ENCODE results near the gene CHMP4B. TPM values are rescaled to one million over a fixed set of nuclear protein-coding genes. Genes with fewer than 3 reads are reported as not detected.

The CHMP4B gene
- total RNA-seq, 6 donors from 2014 or later: 71.2 to 139 (median 104) TPM

DNA sequence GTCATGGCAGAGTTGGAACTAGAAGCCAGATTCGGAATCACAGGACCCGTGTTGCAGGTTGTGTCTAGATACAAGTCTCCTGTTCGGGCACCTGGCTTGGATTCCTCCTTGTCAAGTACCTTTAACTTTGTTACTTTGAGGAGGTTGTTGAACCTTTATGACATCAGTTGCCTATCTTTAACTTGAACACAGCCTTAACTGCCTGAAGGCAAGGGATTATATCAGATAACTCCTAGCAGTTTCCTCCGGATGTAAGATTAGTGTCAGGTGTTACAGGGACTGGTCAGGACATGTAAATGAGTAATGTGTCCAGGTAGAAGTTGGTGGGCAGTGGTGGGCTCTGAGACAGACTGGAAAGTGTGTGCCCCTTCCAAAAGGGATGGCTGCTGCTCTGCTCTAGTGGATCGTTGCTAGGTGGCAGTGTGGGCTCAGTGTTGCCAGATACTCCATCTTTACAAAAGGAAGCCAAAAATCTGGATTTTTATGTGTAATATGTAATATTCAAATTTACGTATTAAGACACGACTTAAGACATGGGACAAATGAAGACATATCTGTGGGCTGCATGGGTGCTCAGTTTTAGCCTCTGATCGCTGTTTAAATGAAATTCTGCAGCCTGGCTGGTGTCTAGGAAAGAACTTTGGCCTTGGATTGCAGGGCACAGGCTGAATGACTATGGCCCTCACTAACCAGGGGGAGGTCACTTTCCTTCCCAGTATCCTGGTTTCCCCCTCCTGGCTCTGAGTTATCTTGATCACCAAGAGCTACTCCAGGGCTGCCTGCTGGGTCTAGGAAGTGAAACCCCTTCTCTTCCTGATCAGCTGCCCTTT is 27.1 kb downstream of the CHMP4B start:
- Histone ChIP-seq H3K4me1 (peaks cover 67 to 88% (median 74%) of the 10 kb centered on the region in 4 donors), H3K27me3 (no peaks in the 10 kb centered on the region), H3K36me3 (no peaks in the 10 kb centered on the region), H3K9me3 (no peaks in the 10 kb centered on the region), H3K27ac (peak overlapping the region in 1 of 4 donors; percentile 17), H3K4me3 (no peak overlapping the region)
- TF ChIP-seq POLR2A (IDR thresholded peaks at IDR 0.05) (no peak), EP300 (IDR thresholded peaks at IDR 0.05) (no peak)
- TF ChIP-seq, protein P1, sequence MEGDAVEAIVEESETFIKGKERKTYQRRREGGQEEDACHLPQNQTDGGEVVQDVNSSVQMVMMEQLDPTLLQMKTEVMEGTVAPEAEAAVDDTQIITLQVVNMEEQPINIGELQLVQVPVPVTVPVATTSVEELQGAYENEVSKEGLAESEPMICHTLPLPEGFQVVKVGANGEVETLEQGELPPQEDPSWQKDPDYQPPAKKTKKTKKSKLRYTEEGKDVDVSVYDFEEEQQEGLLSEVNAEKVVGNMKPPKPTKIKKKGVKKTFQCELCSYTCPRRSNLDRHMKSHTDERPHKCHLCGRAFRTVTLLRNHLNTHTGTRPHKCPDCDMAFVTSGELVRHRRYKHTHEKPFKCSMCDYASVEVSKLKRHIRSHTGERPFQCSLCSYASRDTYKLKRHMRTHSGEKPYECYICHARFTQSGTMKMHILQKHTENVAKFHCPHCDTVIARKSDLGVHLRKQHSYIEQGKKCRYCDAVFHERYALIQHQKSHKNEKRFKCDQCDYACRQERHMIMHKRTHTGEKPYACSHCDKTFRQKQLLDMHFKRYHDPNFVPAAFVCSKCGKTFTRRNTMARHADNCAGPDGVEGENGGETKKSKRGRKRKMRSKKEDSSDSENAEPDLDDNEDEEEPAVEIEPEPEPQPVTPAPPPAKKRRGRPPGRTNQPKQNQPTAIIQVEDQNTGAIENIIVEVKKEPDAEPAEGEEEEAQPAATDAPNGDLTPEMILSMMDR (IDR thresholded peaks at IDR 0.05): no peak
- no peak for DNase-seq
- WGBS, 2 donors: 72 to 73% methylated on average over 8 of the region's 8 CpGs
- ATAC-seq (ENCODE audit: low FRiP score in 2 of 2): peak in 1 of 2 donors; percentile 14

DNA sequence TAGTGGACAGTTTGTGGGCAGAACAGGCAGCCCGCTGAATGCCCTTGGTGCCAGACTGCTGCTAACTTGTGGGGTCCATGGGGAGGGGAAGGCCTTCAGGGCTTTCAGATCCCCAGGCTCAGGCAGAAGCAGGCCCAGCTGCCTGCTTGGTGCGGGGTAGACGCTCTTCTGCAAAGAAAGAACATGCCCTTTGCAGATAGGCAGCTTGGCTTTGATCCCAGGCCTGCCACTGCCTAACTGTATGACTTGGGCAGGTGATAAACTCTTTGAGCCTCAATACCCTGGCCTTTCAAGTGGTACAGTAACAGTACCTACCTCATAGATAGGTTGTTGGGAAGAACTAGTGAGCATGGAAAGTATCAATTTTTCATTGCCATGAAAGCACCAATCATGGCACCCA is 28.4 kb downstream of the CHMP4B start:
- DNase-seq (peak in 1 of 2 donors; percentile 40), ATAC-seq (ENCODE audit: low FRiP score in 2 of 2) (no peak)
- 80 to 91% methylated on average over 3 of the region's 3 CpGs for WGBS, 2 donors
- Histone ChIP-seq H3K4me1 (peaks cover 72 to 92% (median 78%) of the 10 kb centered on the region in 4 donors), H3K9me3 (no peaks in the 10 kb centered on the region), H3K27me3 (no peaks in the 10 kb centered on the region), H3K27ac (no peak overlapping the region), H3K36me3 (no peaks in the 10 kb centered on the region), H3K4me3 (no peak overlapping the region)
- no peak for TF ChIP-seq POLR2A (IDR thresholded peaks at IDR 0.05)
- TF ChIP-seq EP300 (IDR thresholded peaks at IDR 0.05): no peak
- TF ChIP-seq, protein P1 (IDR thresholded peaks at IDR 0.05): no peak
- TF ChIP-seq POLR2AphosphoS5 (IDR thresholded peaks at IDR 0.05): no peak

DNA sequence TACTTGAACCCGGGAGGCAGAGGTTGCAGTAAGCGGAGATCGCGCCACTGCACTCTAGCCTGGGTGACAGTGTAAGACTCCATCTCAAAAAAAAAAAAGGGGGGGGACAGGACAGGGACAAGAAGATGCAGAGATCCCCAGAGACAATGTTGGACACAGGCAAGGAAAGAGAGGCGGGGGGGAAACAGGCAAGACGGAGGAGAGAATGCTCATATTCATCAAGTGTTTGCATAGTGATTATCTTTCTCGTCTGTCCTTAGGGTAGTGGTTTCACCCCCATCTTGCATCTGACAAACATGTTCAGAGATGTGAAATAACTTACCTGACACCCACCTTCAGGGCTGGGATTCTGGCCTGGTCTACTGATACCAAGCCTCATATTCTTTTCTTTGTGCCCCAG is 29.0 kb downstream of the CHMP4B start:
- no peaks in the 10 kb centered on the region for H3K27me3 ChIP-seq
- TF ChIP-seq POLR2A (IDR thresholded peaks at IDR 0.05): no peak
- TF ChIP-seq, protein P1 (IDR thresholded peaks at IDR 0.05): no peak
- no peak for TF ChIP-seq EP300 (IDR thresholded peaks at IDR 0.05)
- TF ChIP-seq POLR2AphosphoS5 (IDR thresholded peaks at IDR 0.05): no peak
- H3K27ac ChIP-seq: no peak overlapping the region
- H3K9me3 ChIP-seq: no peaks in the 10 kb centered on the region
- no peak overlapping the region for H3K4me3 ChIP-seq
- ATAC-seq (ENCODE audit: low FRiP score in 2 of 2) (no peak), DNase-seq (no peak)
- H3K4me1 ChIP-seq: peaks cover 73 to 97% (median 78%) of the 10 kb centered on the region in 4 donors
- WGBS, 2 donors: 87 to 89% methylated on average over 6 to 7 of the region's 7 CpGs
- H3K36me3 ChIP-seq: no peaks in the 10 kb centered on the region

DNA sequence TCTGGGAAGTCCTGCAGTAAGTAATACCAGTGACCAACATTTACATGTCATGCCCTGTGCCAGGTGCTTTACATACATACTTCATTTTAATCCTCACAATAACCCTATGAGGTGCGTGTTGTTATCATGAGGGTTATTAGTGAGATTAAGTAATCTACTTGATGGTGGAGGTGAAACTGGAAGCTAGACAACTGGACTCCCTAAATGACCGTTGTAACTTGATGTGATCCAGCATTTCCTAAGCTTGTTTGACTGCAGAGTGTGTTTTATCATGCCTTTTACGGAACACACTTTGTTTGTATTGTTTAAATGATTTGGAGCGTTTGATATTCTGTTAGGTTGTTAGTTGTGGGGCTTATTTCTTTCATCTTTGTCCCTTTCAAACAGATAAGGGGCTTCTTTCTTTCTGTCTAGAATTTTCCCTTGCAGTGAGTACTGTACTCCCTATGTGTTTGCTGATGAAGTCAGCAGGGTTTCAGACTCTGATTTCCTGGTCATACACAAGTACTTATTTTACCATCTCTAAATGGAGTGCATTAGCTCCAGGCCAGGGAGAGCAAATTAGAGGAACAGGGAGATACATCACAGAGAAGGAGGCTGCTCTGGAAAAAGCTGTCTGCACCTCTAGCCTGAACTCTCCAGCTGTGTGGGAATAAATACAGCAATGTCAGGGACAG is 29.7 kb downstream of the CHMP4B start:
- no peaks in the 10 kb centered on the region for H3K27me3 ChIP-seq
- TF ChIP-seq, protein P1 (IDR thresholded peaks at IDR 0.05): no peak
- TF ChIP-seq POLR2A (IDR thresholded peaks at IDR 0.05) (no peak), POLR2AphosphoS5 (IDR thresholded peaks at IDR 0.05) (no peak), EP300 (IDR thresholded peaks at IDR 0.05) (no peak)
- no peak for ATAC-seq (ENCODE audit: low FRiP score in 2 of 2)
- no peaks in the 10 kb centered on the region for H3K9me3 ChIP-seq
- no peaks in the 10 kb centered on the region for H3K36me3 ChIP-seq
- H3K4me1 ChIP-seq: peaks cover 71 to 99% (median 78%) of the 10 kb centered on the region in 4 donors
- no peak overlapping the region for H3K27ac ChIP-seq
- 48 to 53% methylated on average over 4 of the region's 4 CpGs for WGBS, 2 donors
- DNase-seq: no peak
- no peak overlapping the region for H3K4me3 ChIP-seq

Measured in upper lobe of left lung (tissue), 6 donors.